BLaER1 treated with 17β-estradiol and CSF1 and Interleukin-3, amounts not matched to agents 10 nM and 100 nM (cell line): ENCODE results near the gene TMEM144.
"Not testable (repeated sequence)": the region's sequence is repeated elsewhere in the genome, so short reads cannot be mapped to it uniquely, and the experiment has no call there.

Source experiments
- H3K27ac ChIP-seq, 11 experiments: shearing (Covaris generic); formaldehyde crosslinking; 2 replicates each; pipeline ENCODE4 v1.8.1; 2022
- H3K27me3 ChIP-seq, 11 experiments: shearing (Covaris generic); formaldehyde crosslinking; 2 replicates each; pipeline ENCODE4 v1.8.1; 2022
- H3K36me3 ChIP-seq, 11 experiments: shearing (Covaris generic); formaldehyde crosslinking; 2 replicates each; pipeline ENCODE4 v1.8.1; 2022
- H3K4me1 ChIP-seq, 10 experiments: shearing (Covaris generic); formaldehyde crosslinking; 2 replicates each; pipeline ENCODE4 v1.8.1; 2022
- H3K4me2 ChIP-seq, 11 experiments: shearing (Covaris generic); formaldehyde crosslinking; 2 replicates each; pipeline ENCODE4 v1.8.1; 2022
- H3K4me3 ChIP-seq, 10 experiments: shearing (Covaris generic); formaldehyde crosslinking; 2 replicates each; pipeline ENCODE4 v1.8.1; 2022
- H3K9ac ChIP-seq, 11 experiments: shearing (Covaris generic); formaldehyde crosslinking; 2 replicates each; pipeline ENCODE4 v1.8.1; 2022
- H3K9me3 ChIP-seq, 11 experiments: shearing (Covaris generic); formaldehyde crosslinking; replicated peaks in 1 of 11; 2 replicates each; pipeline ENCODE4 v1.8.1; 2022
- H4K20me1 ChIP-seq, 11 experiments: shearing (Covaris generic); formaldehyde crosslinking; 2 replicates each; pipeline ENCODE4 v1.8.1; 2022
- Cebpa-rat ChIP-seq, 11 experiments: shearing (Covaris generic); IDR thresholded peaks; 2 replicates each; pipeline ENCODE4 v1.8.1; 2022

Gene TMEM144

DNA sequence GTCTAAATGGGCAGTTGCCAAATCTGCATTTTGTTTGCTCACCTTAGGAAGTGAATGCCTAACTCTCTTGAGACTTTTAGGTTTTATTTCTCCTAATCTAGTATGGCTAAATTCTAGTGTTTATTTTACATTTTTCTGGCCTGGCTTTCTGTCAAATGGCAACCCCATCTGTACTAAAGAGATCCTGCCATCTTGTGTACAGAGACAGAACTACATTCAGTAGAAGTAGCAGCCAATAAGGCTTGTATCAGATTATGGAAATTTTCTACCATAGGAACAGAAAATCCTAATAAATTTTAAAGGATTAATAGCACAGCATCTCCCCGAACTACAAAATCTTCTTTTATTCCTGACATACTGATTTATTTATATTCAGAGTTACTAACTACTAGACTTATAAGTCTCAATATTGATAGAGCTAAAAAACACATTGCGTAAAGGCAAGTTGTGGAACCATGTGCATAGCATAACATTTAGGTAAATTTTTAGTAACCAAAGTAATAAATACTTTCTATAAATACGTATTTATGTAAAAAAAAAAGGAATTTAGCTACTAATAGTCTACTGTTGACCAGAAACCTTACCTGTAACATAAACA is 45.5 kb downstream of the TMEM144 start:
- Histone ChIP-seq H3K27ac (no peak overlapping the region), H3K4me2 (no peak overlapping the region), H3K4me1 (peaks cover 0 to 22% (median 0%) of the 10 kb centered on the region in 10 experiments; a peak in 9 of 20 replicates), H3K36me3 (no peaks in the 10 kb centered on the region), H3K9ac (no peak overlapping the region), H3K9me3 (no peaks in the 10 kb centered on the region), H4K20me1 (no peaks in the 10 kb centered on the region), H3K4me3 (no peak overlapping the region), H3K27me3 (no peaks in the 10 kb centered on the region)
- TF ChIP-seq Cebpa-rat (IDR thresholded peaks at IDR 0.05) = no peak

DNA sequence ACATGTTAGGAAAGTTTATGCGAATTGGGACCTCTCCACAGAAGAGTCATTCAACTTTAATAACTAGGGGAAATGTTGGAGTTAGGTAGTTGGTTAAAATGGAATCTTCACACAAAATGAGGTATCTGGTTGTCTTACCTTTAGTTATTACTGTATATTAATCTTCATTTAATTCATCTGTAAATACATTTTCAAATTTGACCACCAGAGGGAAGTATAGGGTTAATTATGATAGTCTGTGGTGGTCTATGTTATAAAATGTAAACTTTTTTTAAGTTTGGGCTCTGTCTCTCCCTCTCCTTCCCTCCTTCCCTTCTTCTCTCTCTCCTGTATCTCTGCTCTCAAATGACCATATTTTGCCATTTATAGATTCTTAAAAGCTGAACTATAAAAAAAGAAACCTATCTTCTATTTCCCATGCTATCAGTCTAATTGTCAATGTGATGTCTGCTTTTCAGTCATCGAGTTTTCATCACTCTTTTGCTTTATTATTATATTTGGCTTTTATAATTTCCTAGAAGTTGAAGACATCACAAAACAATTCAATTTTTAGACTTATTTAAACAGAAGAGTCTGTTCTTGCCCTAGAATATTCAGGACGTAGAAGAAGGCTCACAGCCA is 49.8 kb downstream of the TMEM144 start:
- H3K9me3 ChIP-seq = no peaks in the 10 kb centered on the region
- no peaks in the 10 kb centered on the region for H3K4me1 ChIP-seq
- TF ChIP-seq Cebpa-rat (IDR thresholded peaks at IDR 0.05) = no peak
- no peak overlapping the region for H3K4me2 ChIP-seq
- no peaks in the 10 kb centered on the region for H3K27me3 ChIP-seq
- H3K4me3 ChIP-seq = no peak overlapping the region
- H4K20me1 ChIP-seq = no peaks in the 10 kb centered on the region
- no peak overlapping the region for H3K9ac ChIP-seq
- H3K27ac ChIP-seq = no peak overlapping the region
- no peaks in the 10 kb centered on the region for H3K36me3 ChIP-seq

DNA sequence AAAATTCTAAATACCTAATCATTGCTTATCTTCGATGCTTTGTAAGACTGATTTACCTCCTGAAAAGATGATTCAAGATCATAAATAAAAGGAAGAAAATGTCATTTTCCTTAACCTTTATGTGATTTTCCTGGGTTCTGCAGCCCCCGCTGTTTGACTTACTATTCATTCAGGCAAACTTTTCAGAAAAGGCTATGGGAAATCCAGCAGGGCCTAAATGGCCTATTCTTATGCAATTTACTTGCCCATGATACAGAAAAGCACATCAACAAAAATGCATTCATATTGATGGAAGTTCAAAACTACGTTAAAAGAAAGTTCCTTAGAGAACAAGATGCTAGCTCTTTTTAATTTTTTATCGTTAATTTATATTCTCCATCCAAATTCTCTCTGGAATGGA is 51.2 kb downstream of the TMEM144 start:
- no peak overlapping the region for H3K9ac ChIP-seq
- no peaks in the 10 kb centered on the region for H4K20me1 ChIP-seq
- no peak overlapping the region for H3K4me2 ChIP-seq
- no peak for TF ChIP-seq Cebpa-rat (IDR thresholded peaks at IDR 0.05)
- no peaks in the 10 kb centered on the region for H3K9me3 ChIP-seq
- H3K27ac ChIP-seq = no peak overlapping the region
- H3K27me3 ChIP-seq = no peaks in the 10 kb centered on the region
- no peaks in the 10 kb centered on the region for H3K4me1 ChIP-seq
- H3K36me3 ChIP-seq = no peaks in the 10 kb centered on the region
- no peak overlapping the region for H3K4me3 ChIP-seq

DNA sequence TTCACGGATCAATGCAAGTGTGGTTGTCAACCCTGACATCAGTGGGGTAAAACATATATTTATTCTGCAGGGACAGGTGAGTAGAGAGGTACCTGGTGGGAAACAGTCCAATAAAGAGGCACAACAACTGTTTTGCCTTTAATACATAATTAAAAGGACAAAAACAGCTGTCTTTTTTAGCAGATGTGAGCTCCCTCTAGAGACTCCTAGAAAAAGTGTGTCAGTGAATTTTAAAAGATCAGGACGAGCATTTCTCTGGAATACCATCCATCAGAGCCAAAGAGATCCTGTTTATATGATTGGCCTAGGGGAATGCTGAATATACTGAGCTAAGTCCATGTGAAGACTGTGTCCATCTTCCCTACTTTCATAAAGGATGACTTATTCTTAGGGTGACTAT is 58.3 kb downstream of the TMEM144 start:
- Histone ChIP-seq H3K27me3 (no peaks in the 10 kb centered on the region), H3K4me1 (no peaks in the 10 kb centered on the region), H4K20me1 (no peaks in the 10 kb centered on the region), H3K4me3 (no peak overlapping the region), H3K36me3 (no peaks in the 10 kb centered on the region), H3K9me3 (no peaks in the 10 kb centered on the region), H3K27ac (no peak overlapping the region), H3K9ac (no peak overlapping the region), H3K4me2 (no peak overlapping the region)
- no peak for TF ChIP-seq Cebpa-rat (IDR thresholded peaks at IDR 0.05)

DNA sequence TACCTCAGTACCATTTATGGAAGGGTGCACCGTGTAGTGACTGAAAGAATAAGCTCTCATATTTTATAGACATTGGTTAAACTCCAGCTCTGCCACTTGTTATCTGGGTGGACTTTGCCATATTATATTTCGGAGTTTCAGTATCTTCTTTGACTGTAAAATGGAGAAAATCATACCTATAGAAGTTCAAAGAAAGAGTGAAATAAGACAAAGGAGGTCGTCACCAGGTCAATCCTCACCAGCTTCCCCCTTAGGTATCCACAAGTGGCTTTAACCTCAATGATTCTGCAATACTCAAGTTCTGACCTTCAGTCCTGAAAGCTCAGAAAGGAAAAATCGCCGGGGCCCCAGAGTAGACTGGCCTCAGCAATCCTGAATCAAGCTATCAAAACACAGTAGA is 64.3 kb downstream of the TMEM144 start:
- H3K36me3 ChIP-seq = no peaks in the 10 kb centered on the region
- no peaks in the 10 kb centered on the region for H3K4me1 ChIP-seq
- H3K27ac ChIP-seq = no peak overlapping the region
- no peaks in the 10 kb centered on the region for H4K20me1 ChIP-seq
- no peak overlapping the region for H3K4me2 ChIP-seq
- TF ChIP-seq Cebpa-rat (IDR thresholded peaks at IDR 0.05) = no peak
- no peak overlapping the region for H3K4me3 ChIP-seq
- no peak overlapping the region for H3K9ac ChIP-seq
- H3K27me3 ChIP-seq = no peaks in the 10 kb centered on the region
- H3K9me3 ChIP-seq = no peaks in the 10 kb centered on the region

DNA sequence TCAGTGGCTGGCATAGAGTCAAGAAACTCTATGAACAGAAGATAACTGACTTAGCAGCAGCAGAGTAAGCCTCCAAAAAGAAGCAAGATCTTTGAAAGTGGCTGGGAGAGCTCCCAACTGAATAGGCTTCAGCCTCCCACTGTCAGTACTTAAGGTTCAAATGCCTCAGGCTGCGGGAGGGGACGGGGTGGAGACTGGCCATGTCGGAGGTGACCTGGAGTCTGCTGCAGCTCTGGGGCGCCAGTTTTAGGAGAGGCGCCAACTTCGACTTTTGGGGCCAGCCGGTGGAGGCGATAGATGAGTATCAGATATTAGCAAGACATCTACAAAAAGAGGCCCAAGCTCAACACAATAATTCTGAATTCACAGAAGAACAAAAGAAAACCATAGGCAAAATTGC is 67.3 kb downstream of the TMEM144 start:
- H3K36me3 ChIP-seq = no peaks in the 10 kb centered on the region
- H4K20me1 ChIP-seq = no peaks in the 10 kb centered on the region
- no peak overlapping the region for H3K4me2 ChIP-seq
- H3K4me3 ChIP-seq = no peak overlapping the region
- H3K4me1 ChIP-seq = no peaks in the 10 kb centered on the region
- TF ChIP-seq Cebpa-rat (IDR thresholded peaks at IDR 0.05) = no peak
- H3K9me3 ChIP-seq = no peaks in the 10 kb centered on the region
- no peak overlapping the region for H3K27ac ChIP-seq
- no peaks in the 10 kb centered on the region for H3K27me3 ChIP-seq
- no peak overlapping the region for H3K9ac ChIP-seq

DNA sequence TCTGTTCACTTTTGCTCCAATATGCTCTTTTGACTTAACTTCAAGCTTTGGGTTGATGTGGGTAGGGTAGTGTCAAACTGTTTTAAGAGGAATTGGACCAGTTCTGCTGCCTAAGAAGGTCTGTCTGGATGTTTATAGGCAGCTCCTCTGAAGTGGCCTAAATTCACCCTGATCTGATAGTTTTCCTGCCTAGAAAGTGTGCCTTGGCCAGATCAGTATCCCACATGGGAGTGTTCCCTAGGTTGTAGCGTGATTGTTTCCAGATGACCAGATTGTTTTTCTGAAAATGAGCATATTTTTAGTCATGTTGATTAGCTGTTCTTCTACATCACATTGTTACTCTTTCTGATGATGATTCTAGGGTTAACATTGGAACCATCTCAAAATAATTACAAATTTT is 68.8 kb downstream of the TMEM144 start:
- not testable (repeated sequence) for H3K36me3 ChIP-seq, H3K4me1 ChIP-seq, H3K9me3 ChIP-seq, H3K9ac ChIP-seq, H3K27me3 ChIP-seq, H3K4me3 ChIP-seq, H3K4me2 ChIP-seq, H4K20me1 ChIP-seq, H3K27ac ChIP-seq

DNA sequence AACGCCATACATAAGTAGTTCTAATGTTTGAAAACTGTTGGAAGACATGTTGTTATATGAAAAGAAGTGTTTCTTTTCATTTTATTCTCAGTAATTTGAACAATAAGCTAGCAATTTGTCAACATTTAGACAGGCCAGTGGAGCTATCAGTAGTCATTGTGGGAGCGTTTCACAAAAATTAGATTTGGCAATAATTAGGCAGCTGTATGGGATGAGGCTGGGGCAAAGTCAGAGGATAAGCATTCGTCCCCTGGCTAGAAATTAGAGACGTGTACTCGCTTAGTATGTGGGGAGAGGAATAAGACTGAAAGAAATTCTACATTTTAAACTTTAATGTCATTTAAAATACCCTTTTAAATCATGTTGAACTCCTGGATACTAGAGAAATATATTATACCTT is 70.6 kb downstream of the TMEM144 start:
- Histone ChIP-seq H3K9me3 (no peaks in the 10 kb centered on the region), H3K27ac (no peak overlapping the region), H3K9ac (no peak overlapping the region), H3K36me3 (no peaks in the 10 kb centered on the region), H3K4me1 (no peaks in the 10 kb centered on the region), H4K20me1 (no peaks in the 10 kb centered on the region), H3K4me3 (no peak overlapping the region), H3K27me3 (no peaks in the 10 kb centered on the region), H3K4me2 (no peak overlapping the region)
- no peak for TF ChIP-seq Cebpa-rat (IDR thresholded peaks at IDR 0.05)

DNA sequence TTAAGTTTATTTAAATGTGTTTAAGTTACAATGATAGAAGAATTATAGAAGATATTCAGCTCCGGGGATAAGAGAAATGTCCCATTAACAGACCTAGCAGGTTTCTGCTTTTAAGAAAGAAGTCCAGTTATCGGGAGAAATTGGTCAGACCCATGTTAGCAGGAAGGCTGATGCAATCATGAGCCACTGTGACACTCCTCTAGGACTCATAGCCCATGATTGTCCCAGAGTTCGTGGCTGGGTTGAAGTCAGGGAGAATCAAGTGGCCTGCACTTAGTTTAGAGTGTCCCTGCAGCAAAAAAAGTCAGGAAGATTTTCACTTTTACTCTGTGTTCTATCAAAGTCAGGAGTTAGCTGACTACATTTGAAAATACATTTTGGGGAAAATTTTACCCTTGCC is 72.0 kb downstream of the TMEM144 start:
- TF ChIP-seq Cebpa-rat (IDR thresholded peaks at IDR 0.05) = no peak
- Histone ChIP-seq H3K4me1 (no peaks in the 10 kb centered on the region), H3K4me2 (no peak overlapping the region), H3K4me3 (no peak overlapping the region), H3K9ac (no peak overlapping the region), H4K20me1 (no peaks in the 10 kb centered on the region), H3K27me3 (no peaks in the 10 kb centered on the region), H3K9me3 (no peaks in the 10 kb centered on the region), H3K27ac (no peak overlapping the region), H3K36me3 (no peaks in the 10 kb centered on the region)

DNA sequence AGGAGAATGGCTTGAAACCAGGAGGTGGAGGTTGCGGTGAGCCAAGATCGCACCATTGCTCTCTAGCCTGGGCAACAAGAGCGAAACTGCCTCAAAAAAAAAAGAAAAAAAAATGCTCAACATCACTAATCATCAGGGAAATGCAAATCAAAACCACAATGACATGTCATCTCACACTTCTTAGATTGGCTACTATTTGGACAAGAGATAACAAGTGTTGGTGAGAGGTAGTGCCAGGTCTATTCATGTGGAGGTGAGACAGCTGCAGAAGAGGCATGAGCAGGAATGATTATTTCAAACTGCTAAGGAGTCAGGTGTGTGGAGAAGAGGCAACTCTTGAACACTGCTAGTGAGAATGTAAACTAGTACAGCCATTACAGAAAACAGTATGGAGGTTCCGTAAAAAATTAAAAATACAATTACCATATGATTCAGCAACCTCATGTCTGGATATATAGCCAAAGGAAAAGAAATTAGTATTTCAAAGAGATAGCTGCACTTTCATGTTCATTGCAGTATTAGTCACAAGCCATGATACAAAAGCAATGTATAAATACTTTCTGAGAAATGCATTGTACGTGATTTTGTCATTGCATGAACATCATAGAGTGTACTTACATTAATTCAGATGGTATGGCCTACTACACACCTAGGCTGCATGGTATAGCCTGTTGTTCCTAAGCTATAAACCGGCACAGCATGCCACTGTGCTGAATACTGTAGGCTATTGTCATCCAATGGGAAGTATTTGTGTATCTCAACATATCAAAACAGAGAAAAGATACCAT is 75.3 kb downstream of the TMEM144 start:
- no peak overlapping the region for H3K4me3 ChIP-seq

More for the DNA sequence above, 75.3 kb downstream of the TMEM144 start:
- no peaks in the 10 kb centered on the region for H3K4me1 ChIP-seq
- no peaks in the 10 kb centered on the region for H4K20me1 ChIP-seq
- H3K27me3 ChIP-seq = no peaks in the 10 kb centered on the region
- no peak for TF ChIP-seq Cebpa-rat (IDR thresholded peaks at IDR 0.05)
- no peaks in the 10 kb centered on the region for H3K9me3 ChIP-seq
- H3K4me2 ChIP-seq = no peak overlapping the region
- H3K9ac ChIP-seq = no peak overlapping the region
- no peak overlapping the region for H3K27ac ChIP-seq
- H3K36me3 ChIP-seq = no peaks in the 10 kb centered on the region
